ENCODE data around the gene RPUSD1.

DNA sequence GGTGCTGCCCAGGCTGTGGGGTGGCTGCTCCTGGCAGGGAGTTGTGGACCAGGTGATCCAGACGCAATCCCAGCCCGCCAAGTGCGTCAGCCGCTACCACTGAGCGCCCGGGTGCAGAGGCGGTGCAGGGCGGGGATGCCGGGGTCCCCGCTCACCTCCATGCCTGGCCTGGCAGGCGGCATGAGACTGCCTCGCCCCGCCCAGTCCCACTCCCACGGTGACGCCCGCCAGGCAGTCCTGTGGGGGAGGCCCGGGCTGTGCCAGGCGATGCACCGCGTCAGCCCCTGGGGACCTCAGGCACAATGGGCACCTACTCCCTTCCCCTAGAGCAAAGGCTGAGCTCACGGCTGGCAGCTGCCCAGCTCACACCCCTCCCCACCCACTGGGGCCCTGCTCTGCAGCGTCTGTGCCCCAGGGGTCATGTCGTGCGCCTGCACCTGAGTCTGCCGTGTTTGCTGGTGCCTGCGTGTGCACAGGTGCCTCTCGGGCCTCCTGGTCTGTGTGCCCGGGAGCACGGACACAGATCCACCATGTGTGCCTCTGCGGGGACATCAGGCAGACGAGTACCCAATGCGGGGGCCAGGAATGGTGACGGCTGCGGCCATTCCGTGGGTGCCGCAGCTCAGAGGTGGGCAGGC, 5.3 kb downstream of the RPUSD1 start:
- TF ChIP-seq, protein P1, sequence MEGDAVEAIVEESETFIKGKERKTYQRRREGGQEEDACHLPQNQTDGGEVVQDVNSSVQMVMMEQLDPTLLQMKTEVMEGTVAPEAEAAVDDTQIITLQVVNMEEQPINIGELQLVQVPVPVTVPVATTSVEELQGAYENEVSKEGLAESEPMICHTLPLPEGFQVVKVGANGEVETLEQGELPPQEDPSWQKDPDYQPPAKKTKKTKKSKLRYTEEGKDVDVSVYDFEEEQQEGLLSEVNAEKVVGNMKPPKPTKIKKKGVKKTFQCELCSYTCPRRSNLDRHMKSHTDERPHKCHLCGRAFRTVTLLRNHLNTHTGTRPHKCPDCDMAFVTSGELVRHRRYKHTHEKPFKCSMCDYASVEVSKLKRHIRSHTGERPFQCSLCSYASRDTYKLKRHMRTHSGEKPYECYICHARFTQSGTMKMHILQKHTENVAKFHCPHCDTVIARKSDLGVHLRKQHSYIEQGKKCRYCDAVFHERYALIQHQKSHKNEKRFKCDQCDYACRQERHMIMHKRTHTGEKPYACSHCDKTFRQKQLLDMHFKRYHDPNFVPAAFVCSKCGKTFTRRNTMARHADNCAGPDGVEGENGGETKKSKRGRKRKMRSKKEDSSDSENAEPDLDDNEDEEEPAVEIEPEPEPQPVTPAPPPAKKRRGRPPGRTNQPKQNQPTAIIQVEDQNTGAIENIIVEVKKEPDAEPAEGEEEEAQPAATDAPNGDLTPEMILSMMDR (IDR thresholded peaks at IDR 0.05): no peak
- no peak for TF ChIP-seq EZH2 (IDR thresholded peaks at IDR 0.05; ENCODE audit: borderline replicate concordance, insufficient read depth, low read depth, low read length, poor library complexity, severe bottlenecking)
